ENCODE measurements around the gene USP17L22.
"Not testable (repeated sequence)": the region's sequence is repeated elsewhere in the genome, so short reads cannot be mapped to it uniquely, and the experiment has no call there.

The USP17L22 gene

GRCh38 chr4:9267319-9267718 lies at the start of gene USP17L22:
TSS of gene USP17L22 (plus strand) at chr4:9267619. CDS start at chr4:9267619, 0 bp downstream.
- not testable (repeated sequence) for DNase-seq (ENCODE audit: low read depth in 2 of 2)

GRCh38 chr4:9219852-9220251 lies 47.6 kb upstream of the USP17L22 start, which contains the start of gene USP17L12:
TSS of gene USP17L12 (plus strand) at chr4:9220152. CDS start at chr4:9220152, 0 bp downstream.
- not testable (repeated sequence) for DNase-seq (ENCODE audit: low read depth in 2 of 2)

- DNase-seq (ENCODE audit: low read depth in 2 of 2) = not testable (repeated sequence)
These were observed 42.8 kb upstream of the USP17L22 start, which contains the start of gene USP17L13 for GRCh38 chr4:9224596-9224995. TSS of gene USP17L13 (plus strand) at chr4:9224896. CDS start at chr4:9224896, 0 bp downstream.

- DNase-seq (ENCODE audit: low read depth in 2 of 2) = not testable (repeated sequence)
These were observed 37.2 kb upstream of the USP17L22 start for GRCh38 chr4:9230249-9230648.

- not testable (repeated sequence) for DNase-seq (ENCODE audit: low read depth in 2 of 2)
These were observed 33.3 kb upstream of the USP17L22 start, which contains the start of gene USP17L15 for GRCh38 chr4:9234085-9234484. TSS of gene USP17L15 (plus strand) at chr4:9234385. CDS start at chr4:9234385, 0 bp downstream.

GRCh38 chr4:9238461-9238860 lies 29.0 kb upstream of the USP17L22 start:
- DNase-seq (ENCODE audit: low read depth in 2 of 2) = not testable (repeated sequence)

GRCh38 chr4:9243579-9243978 lies 23.8 kb upstream of the USP17L22 start, which contains the start of gene USP17L17:
TSS of gene USP17L17 (plus strand) at chr4:9243879. CDS start at chr4:9243879, 0 bp downstream.
- not testable (repeated sequence) for DNase-seq (ENCODE audit: low read depth in 2 of 2)

- not testable (repeated sequence) for DNase-seq (ENCODE audit: low read depth in 2 of 2)
These were observed 19.3 kb upstream of the USP17L22 start, which contains the start of gene USP17L18 for GRCh38 chr4:9247953-9248680. TSS of gene USP17L18 (plus strand) at chr4:9248630. CDS start at chr4:9248630, 0 bp downstream.

- not testable (repeated sequence) for DNase-seq (ENCODE audit: low read depth in 2 of 2)
These were observed 14.3 kb upstream of the USP17L22 start, which contains the start of gene USP17L19 for GRCh38 chr4:9253078-9253477. TSS of gene USP17L19 (plus strand) at chr4:9253378. CDS start at chr4:9253378, 0 bp downstream.

GRCh38 chr4:9257824-9258223 lies 9.6 kb upstream of the USP17L22 start, which contains the start of gene USP17L20:
TSS of gene USP17L20 (plus strand) at chr4:9258124. CDS start at chr4:9258124, 0 bp downstream.
- not testable (repeated sequence) for DNase-seq (ENCODE audit: low read depth in 2 of 2)

GRCh38 chr4:9262572-9262971 lies 4.8 kb upstream of the USP17L22 start, which contains the start of gene USP17L21:
TSS of gene USP17L21 (plus strand) at chr4:9262872. CDS start at chr4:9262872, 0 bp downstream.
- DNase-seq (ENCODE audit: low read depth in 2 of 2) = not testable (repeated sequence)

- DNase-seq (ENCODE audit: low read depth in 2 of 2) = not testable (repeated sequence)
These were observed 4.3 kb downstream of the USP17L22 start for GRCh38 chr4:9271719-9272118.

Data from stimulated activated CD8-positive, alpha-beta memory T cell treated with anti-CD3 and anti-CD28 coated beads, Interleukin-2, amount 100 ng/mL, for 48 hours (primary cell).